Renal cortex interstitium (tissue), 11 donors: ENCODE measurements around the gene SLC22A4. TPM values are rescaled to one million over a fixed set of nuclear protein-coding genes. Genes with fewer than 3 reads are reported as not detected.

ENCODE experiments used
- DNase-seq, 11 donors: peaks; one replicate each; pipeline ENCODE4 v3.0.0-alpha.2; 2013; ENCODE audit warnings: low read depth in 9 of 11, low spot score in 4 of 11; ENCODE audit errors: extremely low read depth in 1 of 11
- polyA plus RNA-seq, 3 donors: library from polyadenylated mRNA; unstranded; fragments of 120-200 nt; gene quantifications; one replicate each; pipeline ENCODE4 v1.2.1, GENCODE V29; 2013; ENCODE audit not compliant: insufficient read length in 3 of 3

SLC22A4 gene
- polyA plus RNA-seq, 3 donors = 5.6 to 7.4 (median 6.2) TPM

DNA sequence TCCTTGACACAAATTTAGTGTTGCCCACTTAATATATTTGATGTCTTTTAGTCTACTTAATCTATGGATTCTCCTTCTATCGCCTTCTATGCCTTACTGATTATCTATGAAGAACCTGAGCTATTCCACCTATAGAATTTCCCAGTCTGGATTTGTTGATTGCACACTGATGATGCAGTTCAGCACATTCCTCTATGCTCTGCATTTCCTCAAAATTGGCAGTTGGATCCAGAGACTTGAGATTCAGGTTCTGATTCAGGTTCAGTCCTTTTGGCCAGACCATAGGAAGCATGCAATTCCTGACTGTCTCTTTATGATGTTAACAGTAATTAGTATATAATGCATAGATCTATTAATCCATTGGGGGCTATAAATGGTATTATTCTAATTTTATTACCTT is 89.1 kb downstream of the SLC22A4 start:
- DNase-seq = no peak

DNA sequence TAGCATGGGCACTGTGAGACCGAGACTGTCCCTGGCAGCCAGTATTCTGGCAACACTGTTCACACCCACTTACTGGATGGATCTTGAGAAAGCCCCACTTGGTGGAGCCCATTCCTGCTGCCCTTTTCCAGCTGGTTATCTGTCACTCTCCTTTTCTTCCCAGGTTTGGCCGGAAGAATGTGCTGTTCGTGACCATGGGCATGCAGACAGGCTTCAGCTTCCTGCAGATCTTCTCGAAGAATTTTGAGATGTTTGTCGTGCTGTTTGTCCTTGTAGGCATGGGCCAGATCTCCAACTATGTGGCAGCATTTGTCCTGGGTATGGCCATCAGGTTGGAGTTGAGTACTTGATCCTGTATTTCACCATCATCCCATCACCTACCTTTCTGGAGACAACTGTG is 89.8 kb downstream of the SLC22A4 start:
- DNase-seq = no peak

DNA sequence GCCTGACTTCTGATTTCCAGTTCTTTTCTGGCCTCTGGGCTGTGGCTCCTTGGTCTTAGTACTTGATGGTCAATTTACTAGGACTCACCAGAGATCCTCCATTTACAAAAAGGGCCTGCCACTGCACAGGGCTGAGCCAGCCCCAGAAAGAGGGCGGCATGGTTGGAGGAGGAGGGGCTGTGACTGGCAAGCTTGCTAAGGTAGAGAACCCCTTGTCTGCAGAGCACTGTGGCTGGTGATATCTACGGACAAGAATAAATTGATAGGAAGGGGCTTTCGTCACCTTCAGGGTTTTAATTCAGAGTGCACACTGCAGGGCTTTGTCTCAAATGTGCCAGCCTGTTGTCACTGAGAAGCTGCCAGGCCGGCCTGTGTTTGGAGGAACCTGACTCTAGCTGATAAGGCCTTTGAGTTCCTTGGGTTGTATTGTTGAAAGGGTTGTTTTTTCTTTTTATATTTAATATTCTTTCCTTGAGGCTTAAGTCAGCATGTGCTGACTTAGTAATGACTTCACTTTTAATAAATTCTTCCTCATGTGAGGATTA is 90.4 kb downstream of the SLC22A4 start:
- no peak for DNase-seq

DNA sequence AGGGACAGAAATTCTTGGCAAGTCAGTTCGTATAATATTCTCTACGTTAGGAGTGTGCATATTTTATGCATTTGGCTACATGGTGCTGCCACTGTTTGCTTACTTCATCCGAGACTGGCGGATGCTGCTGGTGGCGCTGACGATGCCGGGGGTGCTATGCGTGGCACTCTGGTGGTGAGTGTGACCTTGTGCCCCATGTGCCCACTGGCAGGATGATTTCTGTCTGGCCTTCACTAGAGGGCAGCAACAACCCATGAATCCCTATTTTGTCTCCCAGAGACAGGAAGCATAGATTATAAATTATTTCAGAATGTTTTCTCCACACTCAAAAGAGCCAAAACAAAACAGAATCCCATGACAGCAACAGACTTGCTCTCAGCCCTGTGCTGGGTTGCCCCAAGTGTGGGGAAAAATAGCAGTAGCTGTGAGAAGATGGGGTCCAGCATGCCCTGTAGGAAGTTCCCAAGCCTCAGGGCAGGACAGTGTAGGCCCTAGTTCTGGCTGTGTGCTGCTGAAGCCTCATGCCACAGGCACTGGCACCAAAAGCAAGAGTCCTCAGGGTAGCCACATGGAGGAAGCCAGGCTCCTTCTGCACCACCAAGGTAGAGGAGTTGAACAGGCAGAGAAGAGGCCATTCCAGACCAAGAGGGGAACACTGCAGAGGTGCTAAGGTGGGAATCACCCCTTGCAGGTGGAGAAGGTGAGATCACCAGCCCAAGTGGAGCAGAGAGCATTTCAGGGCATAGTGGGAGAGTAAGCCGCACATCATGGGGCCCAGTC is 91.3 kb downstream of the SLC22A4 start:
- DNase-seq = peak in 3 of 11 donors; percentile 39 to 54 (median 49)

DNA sequence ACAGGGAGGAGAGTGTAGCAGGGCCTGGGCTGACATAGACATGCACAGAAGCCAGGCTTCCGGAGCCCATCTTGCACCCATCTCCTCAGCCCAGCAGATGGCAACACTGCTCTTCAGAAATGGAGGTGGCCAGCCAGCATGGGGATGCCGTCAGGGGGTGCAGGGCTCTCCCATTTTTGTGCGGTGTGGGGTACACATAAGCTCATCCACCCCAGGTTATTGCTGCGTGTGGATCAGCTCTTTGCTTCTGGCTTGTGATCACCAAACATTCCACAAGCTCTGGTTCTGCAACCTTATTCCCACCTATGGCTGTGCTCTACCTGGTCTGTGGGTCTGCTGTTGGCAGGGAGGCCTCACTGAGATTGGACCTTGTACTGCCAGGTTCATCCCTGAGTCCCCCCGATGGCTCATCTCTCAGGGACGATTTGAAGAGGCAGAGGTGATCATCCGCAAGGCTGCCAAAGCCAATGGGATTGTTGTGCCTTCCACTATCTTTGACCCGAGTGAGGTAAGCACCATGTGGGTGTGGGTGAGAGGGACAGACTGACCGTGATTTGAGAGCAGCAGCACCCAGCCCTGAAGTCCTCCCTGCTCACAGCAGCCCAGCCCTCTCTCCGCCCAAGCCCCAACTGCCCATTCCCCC is 92.6 kb downstream of the SLC22A4 start:
- peak in 4 of 11 donors; percentile 52 to 65 (median 57) for DNase-seq

DNA sequence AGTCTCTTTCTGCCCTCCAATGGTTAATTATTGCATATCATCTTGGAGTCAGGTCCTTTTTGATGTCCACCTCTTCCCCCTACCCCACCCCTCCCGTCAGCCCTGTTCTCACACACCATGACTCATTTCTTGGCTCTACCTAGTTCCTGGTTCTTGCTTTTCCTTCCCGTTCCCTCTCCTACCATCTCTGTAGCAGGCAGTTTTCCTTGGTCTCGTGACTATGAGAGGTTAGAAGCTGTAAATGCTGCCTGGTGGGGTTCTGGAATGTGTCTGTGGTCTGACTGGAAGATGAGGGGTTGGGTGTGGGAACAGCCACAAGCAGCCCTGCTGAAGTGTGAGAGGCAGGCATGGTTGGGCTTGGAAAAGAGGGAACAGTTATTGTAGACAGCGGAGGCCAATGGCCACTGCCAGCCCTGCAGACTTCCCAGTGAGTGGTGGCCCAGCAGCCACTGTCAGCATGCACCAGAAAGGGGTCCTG is 93.5 kb downstream of the SLC22A4 start:
- DNase-seq = peak in 3 of 11 donors; percentile 49 to 56 (median 52)

DNA sequence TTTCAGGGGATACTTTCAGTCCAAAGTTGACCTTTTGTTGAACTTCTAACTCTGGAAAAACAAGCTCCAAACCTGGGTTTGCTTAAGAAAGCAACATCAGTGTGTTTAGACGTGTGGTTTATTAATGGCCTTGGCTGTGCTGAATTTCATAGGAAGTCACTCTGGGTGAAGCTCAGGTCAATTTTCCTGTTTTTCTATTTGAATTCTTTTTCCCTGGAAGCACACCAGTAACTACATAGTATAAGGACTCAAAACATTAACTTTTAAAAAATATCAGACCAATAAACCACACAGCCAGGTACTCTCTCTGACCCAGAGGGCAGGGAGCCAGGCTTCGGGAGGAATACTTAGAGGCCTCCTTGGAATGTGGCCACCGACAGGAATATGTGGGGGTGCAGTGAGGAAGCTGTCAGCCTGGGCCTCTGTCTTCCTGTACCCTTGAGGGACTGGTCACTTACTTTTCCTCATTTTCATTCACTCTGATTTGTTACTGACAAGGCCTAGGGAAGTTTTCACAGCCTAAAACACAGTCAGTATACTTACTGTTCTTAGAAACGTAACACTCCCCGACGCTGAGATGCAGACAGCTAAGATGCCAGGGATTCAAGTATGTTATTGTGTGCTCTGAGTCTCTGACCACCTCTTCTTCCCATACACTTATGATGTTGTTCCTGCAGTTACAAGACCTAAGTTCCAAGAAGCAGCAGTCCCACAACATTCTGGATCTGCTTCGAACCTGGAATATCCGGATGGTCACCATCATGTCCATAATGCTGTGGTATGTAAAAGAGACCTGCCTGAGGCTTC is 94.3 kb downstream of the SLC22A4 start:
- peak in 5 of 11 donors; percentile 44 to 70 (median 53) for DNase-seq

DNA sequence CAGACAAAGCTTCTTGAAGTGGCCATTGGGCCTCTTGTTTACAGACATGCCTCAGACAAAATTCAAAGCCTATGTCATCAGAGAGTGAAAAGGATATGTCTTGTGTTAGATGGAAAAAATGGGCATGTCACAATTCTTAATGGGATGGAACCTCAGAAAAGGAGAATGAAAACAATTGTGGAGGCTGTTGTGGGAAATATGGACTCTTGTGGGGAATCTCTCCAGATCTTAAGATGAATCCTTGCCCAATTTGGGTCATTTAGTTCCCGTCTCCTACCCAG is 94.8 kb downstream of the SLC22A4 start:
- no peak for DNase-seq

DNA sequence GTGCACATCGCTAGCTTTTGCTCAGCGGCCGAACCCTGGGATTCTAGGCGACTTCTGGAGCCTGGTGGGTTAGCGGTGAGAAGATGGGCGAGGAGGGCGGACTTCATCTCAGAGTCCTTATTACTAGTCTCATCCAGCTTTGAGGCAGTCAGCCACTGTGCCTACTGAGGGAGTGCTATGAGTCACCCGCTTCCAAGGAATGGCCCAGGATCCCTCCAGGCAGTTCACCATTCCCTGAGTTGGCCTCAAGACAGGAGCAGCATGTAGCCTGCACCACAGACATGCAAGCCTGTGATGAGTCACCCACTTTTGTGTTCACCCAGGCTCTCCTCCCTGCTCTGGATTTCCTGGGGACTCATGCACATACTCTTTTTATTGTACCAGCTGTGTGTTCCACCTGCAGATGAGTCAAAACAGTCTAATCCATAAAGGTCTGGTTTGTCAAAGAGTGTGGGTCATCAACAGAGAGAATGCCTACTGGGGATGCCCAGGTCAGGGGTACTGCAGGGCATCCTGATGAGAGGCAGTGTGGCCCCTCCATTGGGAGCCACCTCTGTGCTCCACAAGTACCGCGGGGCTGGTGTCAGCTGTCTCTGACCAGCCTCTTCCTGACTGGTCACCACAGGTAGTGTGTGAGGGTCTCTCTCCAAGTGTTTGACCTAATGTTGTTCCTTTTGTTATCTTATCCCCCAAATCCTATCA is 95.5 kb downstream of the SLC22A4 start:
- no peak for DNase-seq

DNA sequence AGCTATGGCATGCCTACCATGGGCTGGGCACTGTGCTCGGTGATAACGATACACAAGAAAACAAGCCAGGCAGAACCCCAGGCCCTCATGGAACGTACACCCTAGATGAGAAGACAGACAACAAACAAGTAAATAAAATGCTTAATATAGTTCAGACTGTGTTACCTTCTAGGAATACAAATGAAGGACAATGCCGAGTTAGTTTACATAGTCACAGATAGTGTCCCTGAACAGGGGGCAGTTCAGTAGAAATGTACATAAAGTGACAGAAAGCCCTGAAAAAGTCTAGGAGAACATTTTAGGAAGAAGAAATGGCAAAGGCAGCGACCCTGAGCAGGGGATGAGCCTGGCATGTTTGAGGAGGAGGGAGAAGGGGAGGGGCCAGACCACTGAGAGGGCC is 97.1 kb downstream of the SLC22A4 start:
- DNase-seq = no peak

DNA sequence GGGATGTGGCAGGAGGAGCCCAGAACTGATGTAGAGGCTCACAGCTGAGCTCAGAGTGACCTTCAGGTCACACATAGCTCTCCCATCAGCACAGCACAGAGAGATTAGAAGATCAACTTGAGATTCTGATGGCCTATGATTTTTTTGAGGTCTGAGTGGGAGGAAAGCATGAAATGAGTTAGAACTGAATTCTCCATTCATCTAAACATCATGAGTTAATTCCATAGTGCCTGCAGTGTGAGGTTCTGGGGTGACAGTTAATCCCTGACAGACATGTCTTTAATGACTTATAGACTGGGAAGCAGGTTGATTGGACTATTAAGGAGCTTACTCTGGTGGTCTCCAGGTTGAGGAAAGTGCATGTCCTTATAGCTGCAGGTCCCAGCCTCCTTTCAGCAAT is 97.7 kb downstream of the SLC22A4 start:
- DNase-seq = no peak

DNA sequence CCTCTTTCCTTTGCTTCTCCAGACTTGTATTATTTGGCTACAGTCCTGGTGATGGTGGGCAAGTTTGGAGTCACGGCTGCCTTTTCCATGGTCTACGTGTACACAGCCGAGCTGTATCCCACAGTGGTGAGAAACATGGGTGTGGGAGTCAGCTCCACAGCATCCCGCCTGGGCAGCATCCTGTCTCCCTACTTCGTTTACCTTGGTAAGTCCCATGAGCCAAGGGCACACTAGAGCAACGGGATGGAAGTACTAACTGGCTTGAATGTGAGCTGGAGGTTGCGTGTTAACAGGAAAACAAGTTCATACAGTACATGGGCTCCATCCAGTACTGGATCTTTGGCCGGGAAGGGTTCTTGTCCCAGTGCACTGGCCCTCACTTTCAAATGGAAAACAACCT is 98.2 kb downstream of the SLC22A4 start:
- no peak for DNase-seq

DNA sequence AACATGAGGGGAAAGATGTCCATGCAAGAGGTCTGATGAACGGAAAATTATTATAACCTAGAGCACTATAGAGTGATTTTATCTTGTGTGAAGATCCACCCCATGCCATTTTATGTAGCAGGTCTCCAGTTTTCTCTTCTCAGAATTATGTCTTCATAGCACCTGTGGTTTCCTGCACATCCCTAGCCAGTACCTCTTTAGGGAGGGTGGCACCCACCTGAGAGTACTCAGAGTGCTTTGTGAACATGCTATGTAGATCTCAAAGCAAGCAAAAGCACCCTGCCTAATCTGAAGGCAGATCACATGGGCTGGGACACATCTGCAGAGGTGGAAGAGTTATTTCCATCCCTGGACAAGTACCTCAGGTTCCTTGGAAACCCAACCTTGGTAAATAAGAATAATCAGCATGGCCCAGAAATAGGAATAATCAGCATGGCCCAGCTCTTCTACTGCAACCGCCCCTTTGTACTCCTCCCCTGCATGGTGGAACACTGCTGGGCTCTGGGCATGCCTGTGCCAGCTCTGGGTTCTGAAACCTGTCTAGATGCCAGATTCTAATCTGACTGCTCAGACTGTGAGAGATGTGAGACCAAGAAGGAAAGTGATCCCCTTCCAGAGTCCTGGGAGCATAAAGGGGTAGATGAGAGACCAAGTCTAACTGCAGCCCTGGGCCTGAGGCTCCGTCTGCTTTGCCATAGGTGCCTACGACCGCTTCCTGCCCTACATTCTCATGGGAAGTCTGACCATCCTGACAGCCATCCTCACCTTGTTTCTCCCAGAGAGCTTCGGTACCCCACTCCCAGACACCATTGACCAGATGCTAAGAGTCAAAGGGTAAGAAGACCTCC is 99.0 kb downstream of the SLC22A4 start:
- no peak for DNase-seq

Other genes starting within 250 kb of the SLC22A4 start
- gene IL3, start 233.7 kb upstream of the SLC22A4 start, polyA plus RNA-seq = not detected
- not detected for gene CSF2, start 220.6 kb upstream of the SLC22A4 start, polyA plus RNA-seq
- gene P4HA2, start 66.5 kb upstream of the SLC22A4 start, polyA plus RNA-seq = 10 to 100 TPM; 29.2 to 50.3 (median 35.1) TPM
- 10 to 100 TPM; 13.8 to 21.2 (median 17.4) TPM for gene PDLIM4, start 36.7 kb upstream of the SLC22A4 start, polyA plus RNA-seq
- gene SLC22A5, start 75.3 kb downstream of the SLC22A4 start, polyA plus RNA-seq = 10 to 100 TPM; 45.1 to 50.9 (median 49.4) TPM
- gene IRF1, start 196.4 kb downstream of the SLC22A4 start, polyA plus RNA-seq = 10 to 100 TPM; 13.3 to 15.4 (median 15.3) TPM
- not detected for gene IL5, start 249.1 kb downstream of the SLC22A4 start, polyA plus RNA-seq